SK-N-SH treated with all-trans-retinoic acid at 6 μM for 48 hours (cell line): ENCODE measurements around the gene APBB1.

ENCODE experiments used
- ATAC-seq: fragments of 200-7000 bp; cut with Tn5 transposase; 3 replicates; pipeline ENCODE4 v1.9.1; 2020; ENCODE audit warnings: mild to moderate bottlenecking, moderate library complexity
- ARNTL ChIP-seq: fragments of 450-650 bp; formaldehyde crosslinking; IDR thresholded peaks from 2 replicates; pipeline ENCODE4 v1.5.0; 2020; ENCODE audit warnings: low read depth, mild to moderate bottlenecking, moderate library complexity, borderline replicate concordance
- BACH2 ChIP-seq: fragments of 250-450 bp; sonication (Bioruptor Pico); IDR thresholded peaks from 2 replicates; pipeline ENCODE4 v1.9.0; 2021; ENCODE audit warnings: mild to moderate bottlenecking, borderline replicate concordance
- CREB5 ChIP-seq: fragments of 250-450 bp; sonication (Bioruptor Pico); IDR thresholded peaks from 2 replicates; pipeline ENCODE4 v1.5.1; 2020; ENCODE audit warnings: low read depth, mild to moderate bottlenecking, moderate library complexity
- CSRNP3 ChIP-seq: fragments of 250-450 bp; sonication (Bioruptor Pico); IDR thresholded peaks from 2 replicates; pipeline ENCODE4 v1.5.1; 2021; ENCODE audit warnings: mild to moderate bottlenecking, moderate library complexity
- ESRRG ChIP-seq: fragments of 250-450 bp; sonication (Bioruptor Pico); IDR thresholded peaks from 2 replicates; pipeline ENCODE4 v1.6.1; 2021; ENCODE audit warnings: mild to moderate bottlenecking
- GLIS3 ChIP-seq: fragments of 250-450 bp; sonication (Bioruptor Pico); IDR thresholded peaks from 2 replicates; pipeline ENCODE4 v1.5.0; 2020; ENCODE audit warnings: mild to moderate bottlenecking, moderate library complexity
- ISL1 ChIP-seq: fragments of 250-450 bp; sonication (Bioruptor Pico); IDR thresholded peaks from 2 replicates; pipeline ENCODE4 v2.1.2; 2022; ENCODE audit warnings: mild to moderate bottlenecking, moderate library complexity
- OSR1 ChIP-seq: fragments of 250-450 bp; sonication (Bioruptor Pico); IDR thresholded peaks from 2 replicates; pipeline ENCODE4 v1.8.0; 2022; ENCODE audit warnings: moderate library complexity, mild to moderate bottlenecking, inconsistent platforms
- POU6F1 ChIP-seq: fragments of 250-450 bp; sonication (Bioruptor Pico); IDR thresholded peaks from 2 replicates; pipeline ENCODE4 v1.8.0; 2021; ENCODE audit warnings: low read depth, mild to moderate bottlenecking, moderate library complexity, borderline replicate concordance
- PPARA ChIP-seq: fragments of 250-450 bp; sonication (Bioruptor Pico); IDR thresholded peaks from 2 replicates; pipeline ENCODE4 v1.5.0; 2020; ENCODE audit warnings: mild to moderate bottlenecking, borderline replicate concordance
- RARB ChIP-seq: fragments of 250-450 bp; sonication (Bioruptor Pico); IDR thresholded peaks from 2 replicates; pipeline ENCODE4 v1.8.0; 2021; ENCODE audit warnings: mild to moderate bottlenecking, moderate library complexity
- TCF4 ChIP-seq: fragments of 250-450 bp; sonication (Bioruptor Pico); IDR thresholded peaks from 2 replicates; pipeline ENCODE4 v1.8.0; 2021; ENCODE audit warnings: mild to moderate bottlenecking, moderate library complexity, borderline replicate concordance
- TOX ChIP-seq: fragments of 250-450 bp; sonication (Bioruptor Pico); IDR thresholded peaks from 2 replicates; pipeline ENCODE4 v1.8.0; 2021; ENCODE audit warnings: mild to moderate bottlenecking, moderate library complexity, borderline replicate concordance
- ZFP30 ChIP-seq: fragments of 450-650 bp; formaldehyde crosslinking; IDR thresholded peaks from 2 replicates; pipeline ENCODE4 v1.5.0; 2022; ENCODE audit warnings: mild to moderate bottlenecking, moderate library complexity
- ZNF565 ChIP-seq: fragments of 450-650 bp; formaldehyde crosslinking; conservative IDR thresholded peaks from 2 replicates; pipeline ENCODE4 v1.5.0; 2020; ENCODE audit warnings: low read depth, mild to moderate bottlenecking, moderate library complexity
- ZNF8 ChIP-seq: fragments of 450-650 bp; formaldehyde crosslinking; IDR thresholded peaks from 2 replicates; pipeline ENCODE4 v1.5.0; 2020; ENCODE audit warnings: mild to moderate bottlenecking, moderate library complexity
- TF ChIP-seq, protein P1 (sequence below): fragments of 250-450 bp; sonication (Bioruptor Pico); IDR thresholded peaks from 2 replicates; pipeline ENCODE4 v1.5.0; 2020; ENCODE audit warnings: mild to moderate bottlenecking, moderate library complexity
- TF ChIP-seq, protein P2 (sequence below): fragments of 250-450 bp; sonication (Bioruptor Pico); IDR thresholded peaks from 2 replicates; pipeline ENCODE4 v1.8.0; 2020; ENCODE audit warnings: mild to moderate bottlenecking, moderate library complexity, borderline replicate concordance

The APBB1 gene

GRCh38 chr11:6377902-6378639 is 40.8 kb downstream of the APBB1 start (continued):
- TF ChIP-seq ESRRG (CRISPR knock-in tag) (no peak), ISL1 (CRISPR knock-in tag) (no peak), PPARA (no peak), ZFP30 (CRISPR knock-in tag) (no peak)

DNA sequence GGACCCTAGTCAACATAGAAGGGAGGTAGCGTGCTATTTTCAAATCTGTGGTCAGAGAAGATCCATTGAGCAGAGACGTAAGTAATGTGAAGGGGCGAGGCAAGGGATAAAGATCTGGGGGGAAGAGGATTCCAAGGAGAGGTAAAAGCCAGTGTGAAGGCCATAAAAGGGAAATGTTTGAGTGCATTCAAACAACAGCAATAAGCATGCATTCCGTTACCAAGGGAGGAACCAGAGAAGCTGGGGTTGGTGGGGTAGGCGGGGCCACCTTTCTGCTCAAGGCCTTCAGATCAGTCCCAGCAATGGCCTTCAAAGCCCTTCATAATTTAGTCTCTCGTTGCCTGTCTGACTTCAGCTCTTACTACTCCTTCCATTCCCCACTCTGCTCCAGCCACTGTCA is 47.1 kb downstream of the APBB1 start:
- TF ChIP-seq CREB5 = no peak
- TF ChIP-seq TOX = no peak
- no peak for TF ChIP-seq ARNTL (CRISPR knock-in tag)
- TF ChIP-seq, all 23 proteins: peak for 0

DNA sequence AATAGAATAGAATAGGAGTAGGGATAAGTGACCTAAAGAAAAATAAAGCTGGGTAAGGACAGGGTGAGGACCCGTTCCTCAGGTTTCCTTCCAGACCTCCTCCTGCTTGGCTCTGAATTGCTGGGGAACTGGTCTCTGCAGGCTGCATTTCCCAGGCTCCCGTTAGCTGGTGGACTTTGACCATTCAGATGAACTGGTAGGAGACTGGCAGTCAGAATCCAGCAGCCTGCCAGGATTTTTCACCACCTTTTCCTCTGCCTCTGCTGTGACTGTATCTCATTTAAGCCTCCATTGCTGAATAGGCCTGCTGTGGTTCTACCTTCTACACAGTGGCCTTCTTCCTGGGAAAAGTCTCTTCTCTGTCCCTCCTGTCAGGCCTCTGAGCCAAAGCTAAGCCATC is 53.2 kb downstream of the APBB1 start:
- TF ChIP-seq ZFP30 (CRISPR knock-in tag) (no peak), OSR1 (CRISPR knock-in tag) (no peak), TCF4 (CRISPR knock-in tag) (no peak), PPARA (no peak), RARB (CRISPR knock-in tag) (no peak), BACH2 (CRISPR knock-in tag) (no peak), GLIS3 (CRISPR knock-in tag) (no peak), TOX (no peak), ZNF565 (CRISPR knock-in tag) (no peak)
- TF ChIP-seq, protein P1, sequence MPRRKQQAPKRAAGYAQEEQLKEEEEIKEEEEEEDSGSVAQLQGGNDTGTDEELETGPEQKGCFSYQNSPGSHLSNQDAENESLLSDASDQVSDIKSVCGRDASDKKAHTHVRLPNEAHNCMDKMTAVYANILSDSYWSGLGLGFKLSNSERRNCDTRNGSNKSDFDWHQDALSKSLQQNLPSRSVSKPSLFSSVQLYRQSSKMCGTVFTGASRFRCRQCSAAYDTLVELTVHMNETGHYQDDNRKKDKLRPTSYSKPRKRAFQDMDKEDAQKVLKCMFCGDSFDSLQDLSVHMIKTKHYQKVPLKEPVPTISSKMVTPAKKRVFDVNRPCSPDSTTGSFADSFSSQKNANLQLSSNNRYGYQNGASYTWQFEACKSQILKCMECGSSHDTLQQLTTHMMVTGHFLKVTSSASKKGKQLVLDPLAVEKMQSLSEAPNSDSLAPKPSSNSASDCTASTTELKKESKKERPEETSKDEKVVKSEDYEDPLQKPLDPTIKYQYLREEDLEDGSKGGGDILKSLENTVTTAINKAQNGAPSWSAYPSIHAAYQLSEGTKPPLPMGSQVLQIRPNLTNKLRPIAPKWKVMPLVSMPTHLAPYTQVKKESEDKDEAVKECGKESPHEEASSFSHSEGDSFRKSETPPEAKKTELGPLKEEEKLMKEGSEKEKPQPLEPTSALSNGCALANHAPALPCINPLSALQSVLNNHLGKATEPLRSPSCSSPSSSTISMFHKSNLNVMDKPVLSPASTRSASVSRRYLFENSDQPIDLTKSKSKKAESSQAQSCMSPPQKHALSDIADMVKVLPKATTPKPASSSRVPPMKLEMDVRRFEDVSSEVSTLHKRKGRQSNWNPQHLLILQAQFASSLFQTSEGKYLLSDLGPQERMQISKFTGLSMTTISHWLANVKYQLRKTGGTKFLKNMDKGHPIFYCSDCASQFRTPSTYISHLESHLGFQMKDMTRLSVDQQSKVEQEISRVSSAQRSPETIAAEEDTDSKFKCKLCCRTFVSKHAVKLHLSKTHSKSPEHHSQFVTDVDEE = no peak
- TF ChIP-seq, all 23 proteins: peak for 0

More for the DNA sequence above, 47.1 kb downstream of the APBB1 start:
- ATAC-seq = no peak

GRCh38 chr11:6362873-6363678 is 55.8 kb downstream of the APBB1 start:
- no peak for TF ChIP-seq TOX
- TF ChIP-seq ZNF8 (CRISPR knock-in tag) = no peak
- TF ChIP-seq TCF4 (CRISPR knock-in tag) = no peak
- TF ChIP-seq CSRNP3 (CRISPR knock-in tag) = no peak
- no peak for TF ChIP-seq ESRRG (CRISPR knock-in tag)
- TF ChIP-seq, all 23 proteins: peak for 0
- peak; percentile 100 for ATAC-seq

More for the DNA sequence above, 53.2 kb downstream of the APBB1 start:
- no peak for ATAC-seq

DNA sequence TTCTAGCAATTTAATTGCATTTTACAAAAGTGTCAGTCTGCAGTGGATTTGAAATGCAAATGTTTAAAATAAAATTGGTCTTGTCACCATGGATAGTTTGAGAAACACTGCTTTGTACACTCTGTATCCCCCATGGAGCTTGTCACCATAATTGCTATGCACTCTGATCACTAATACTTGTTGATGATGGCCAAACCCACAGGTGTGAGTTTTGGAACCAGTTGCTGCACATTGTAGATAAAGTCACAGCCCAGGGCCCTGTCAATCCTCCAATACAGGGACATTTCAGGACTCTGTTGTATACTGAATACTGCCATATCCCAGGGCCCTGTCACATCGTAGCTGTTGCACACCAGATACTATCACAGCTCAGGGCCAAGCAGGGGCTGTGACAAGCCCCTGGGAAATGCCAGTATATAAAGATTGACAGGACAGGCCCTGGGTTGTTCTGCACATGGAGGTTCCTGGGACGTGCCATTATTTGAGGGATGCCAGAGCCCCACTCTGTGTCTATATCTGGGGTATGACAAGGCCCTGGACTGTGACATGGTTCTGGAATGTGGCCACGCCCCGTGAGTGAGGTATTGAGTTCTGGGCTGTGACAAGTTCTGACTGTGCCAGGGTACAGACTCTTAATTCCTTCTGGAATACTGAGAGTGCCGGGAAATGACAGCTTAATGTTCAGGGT is 56.6 kb downstream of the APBB1 start:
- no peak for ATAC-seq
- TF ChIP-seq ZFP30 (CRISPR knock-in tag) (no peak), POU6F1 (CRISPR knock-in tag) (no peak), ESRRG (CRISPR knock-in tag) (no peak), OSR1 (CRISPR knock-in tag) (no peak), ZNF565 (CRISPR knock-in tag) (no peak), PPARA (no peak), BACH2 (CRISPR knock-in tag) (no peak)
- TF ChIP-seq, protein P2, sequence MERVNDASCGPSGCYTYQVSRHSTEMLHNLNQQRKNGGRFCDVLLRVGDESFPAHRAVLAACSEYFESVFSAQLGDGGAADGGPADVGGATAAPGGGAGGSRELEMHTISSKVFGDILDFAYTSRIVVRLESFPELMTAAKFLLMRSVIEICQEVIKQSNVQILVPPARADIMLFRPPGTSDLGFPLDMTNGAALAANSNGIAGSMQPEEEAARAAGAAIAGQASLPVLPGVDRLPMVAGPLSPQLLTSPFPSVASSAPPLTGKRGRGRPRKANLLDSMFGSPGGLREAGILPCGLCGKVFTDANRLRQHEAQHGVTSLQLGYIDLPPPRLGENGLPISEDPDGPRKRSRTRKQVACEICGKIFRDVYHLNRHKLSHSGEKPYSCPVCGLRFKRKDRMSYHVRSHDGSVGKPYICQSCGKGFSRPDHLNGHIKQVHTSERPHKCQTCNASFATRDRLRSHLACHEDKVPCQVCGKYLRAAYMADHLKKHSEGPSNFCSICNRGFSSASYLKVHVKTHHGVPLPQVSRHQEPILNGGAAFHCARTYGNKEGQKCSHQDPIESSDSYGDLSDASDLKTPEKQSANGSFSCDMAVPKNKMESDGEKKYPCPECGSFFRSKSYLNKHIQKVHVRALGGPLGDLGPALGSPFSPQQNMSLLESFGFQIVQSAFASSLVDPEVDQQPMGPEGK = no peak
- TF ChIP-seq, protein P1 = no peak
